Activated CD4-positive, CD25-positive, alpha-beta regulatory T cell (primary cell): ENCODE data around the gene SMIM30.
A peak's percentile ranks its signal among the peaks of the same experiment; 100 is the strongest.

ENCODE experiments used
- DNase-seq, 4 experiments: peaks; one replicate each; lab custom pipeline; 2025; lab: John Stamatoyannopoulos, UW

Gene SMIM30

DNA sequence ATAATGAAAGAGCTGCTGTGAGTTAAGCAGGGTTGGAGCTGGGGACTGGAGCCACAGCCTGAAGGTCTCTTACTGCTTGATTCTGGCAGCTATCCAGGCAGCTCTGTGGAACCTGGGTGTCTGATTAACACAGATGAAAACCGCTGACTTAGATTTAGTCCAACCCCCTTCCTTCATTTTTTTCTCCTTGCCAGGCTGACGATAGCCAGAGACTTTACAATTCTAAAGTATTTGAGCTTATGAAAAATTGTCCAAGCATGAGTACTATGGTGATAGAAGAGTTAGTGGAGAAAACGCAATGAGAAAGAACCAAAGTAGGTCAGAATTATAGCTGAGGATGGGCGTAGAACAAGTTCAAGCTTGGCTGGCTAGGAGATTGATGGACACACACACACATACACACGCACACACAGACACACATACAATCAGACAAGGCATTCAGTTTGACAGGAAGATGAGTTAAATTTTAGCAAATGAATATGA is 18.2 kb downstream of the SMIM30 start:
- DNase-seq = no peak

DNA sequence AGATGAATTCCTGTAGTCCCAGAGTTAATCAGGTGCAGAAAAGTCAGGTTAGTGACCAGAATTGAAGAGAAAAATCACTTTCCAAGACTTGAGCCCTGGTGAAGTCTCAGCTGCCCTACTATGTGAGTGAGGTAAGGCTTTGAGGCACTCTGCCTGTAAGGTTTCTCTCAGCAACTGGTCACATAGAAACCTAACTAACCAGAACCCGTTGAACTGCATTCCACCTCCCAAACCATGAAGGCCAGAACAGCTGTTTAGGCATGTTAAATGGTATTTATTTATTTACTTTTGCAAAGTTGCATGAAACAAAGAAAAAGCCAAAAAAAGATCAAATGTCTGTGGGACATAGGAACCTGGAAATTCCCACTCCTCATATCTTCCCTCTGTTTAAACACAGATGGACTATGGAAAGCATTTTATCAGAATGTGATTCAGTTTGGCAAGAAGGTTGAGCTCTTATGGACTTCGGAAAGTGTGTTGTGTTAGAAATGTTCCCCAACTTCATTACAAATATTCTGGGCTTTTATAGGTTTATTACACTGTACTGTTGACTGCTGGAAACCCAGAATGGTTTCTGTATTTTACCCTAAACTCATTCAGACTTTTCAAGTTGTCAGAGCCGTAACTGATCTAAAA is 19.0 kb downstream of the SMIM30 start:
- DNase-seq = no peak

- no peak for DNase-seq
Measured at GRCh38 chr7:113094517-113095249, 23.7 kb downstream of the SMIM30 start.

DNA sequence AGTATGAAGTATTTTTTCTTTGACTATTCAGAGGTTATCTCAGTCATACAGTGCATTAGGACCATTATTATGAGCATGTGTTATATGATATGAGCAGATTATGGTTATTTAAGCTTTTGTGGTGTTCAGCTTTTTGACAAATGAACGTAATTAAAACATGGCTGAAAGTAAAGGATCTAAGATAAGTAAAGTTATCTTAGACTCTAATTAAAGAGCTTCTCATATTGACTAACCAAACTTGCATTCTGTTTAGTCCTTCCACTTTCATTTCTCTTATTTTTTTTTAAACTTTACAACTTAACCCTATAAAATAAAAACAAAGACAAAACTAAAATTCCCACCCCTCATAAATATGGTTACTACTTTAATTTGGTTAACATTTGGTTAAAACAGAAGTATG is 24.8 kb downstream of the SMIM30 start:
- no peak for DNase-seq

- no peak for DNase-seq
Measured at GRCh38 chr7:113092762-113093161, 25.6 kb downstream of the SMIM30 start.

DNA sequence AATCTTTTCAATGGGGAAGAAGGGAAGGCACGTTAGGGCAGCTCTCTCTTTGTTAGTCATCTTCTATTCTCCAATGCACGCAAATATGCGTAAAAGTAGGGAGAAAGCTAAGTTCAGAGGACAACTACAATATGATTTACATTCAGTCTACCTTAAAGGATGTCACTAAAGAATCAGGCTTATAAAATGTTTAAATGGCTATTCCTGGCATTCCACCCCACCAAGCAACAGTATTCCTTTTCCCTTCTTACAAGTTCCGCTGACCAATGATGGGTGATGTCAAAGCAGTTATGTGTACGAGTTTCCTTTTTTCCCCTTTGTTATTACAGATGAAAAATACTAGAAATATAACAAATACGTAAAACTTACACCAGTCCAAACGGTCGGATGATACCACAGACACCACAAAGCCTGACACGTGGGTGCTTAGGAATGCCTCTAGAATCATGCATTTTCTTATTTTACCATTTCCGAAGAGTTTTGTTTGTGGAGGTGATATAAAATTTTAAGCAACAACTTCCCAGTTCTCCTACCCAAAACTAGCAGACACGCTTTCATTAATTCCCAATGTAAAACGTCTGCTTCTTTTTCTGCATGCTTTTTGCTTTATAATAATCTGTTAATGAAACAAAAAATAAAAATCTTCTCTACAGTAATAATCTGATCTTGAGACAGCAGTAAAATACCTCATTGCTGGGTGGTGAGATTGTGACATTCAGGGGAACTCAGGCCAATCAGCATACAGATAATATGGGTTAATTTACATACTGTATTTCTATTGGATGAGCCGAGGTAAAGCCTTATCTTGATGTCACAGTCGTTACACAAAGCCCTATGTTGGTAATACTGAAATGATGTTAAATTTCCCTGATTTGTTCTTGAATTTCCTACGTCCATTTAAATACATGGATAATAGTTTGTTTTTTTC is 31.0 kb downstream of the SMIM30 start:
- DNase-seq = no peak

GRCh38 chr7:113086431-113086888 is 31.9 kb downstream of the SMIM30 start, which contains the start of gene GPR85:
GPR85 (minus strand) TSS chr7:113086827; CDS start chr7:113084721, 2,106 bp downstream.
- peak in 1 of 4 experiments; percentile 2 for DNase-seq

- DNase-seq = no peak
Measured at GRCh38 chr7:113085781-113086390, 32.5 kb downstream of the SMIM30 start.

GRCh38 chr7:113084496-113085172 is 33.7 kb downstream of the SMIM30 start:
- no peak for DNase-seq

- DNase-seq = no peak
Measured at GRCh38 chr7:113083816-113084495, 34.4 kb downstream of the SMIM30 start.

DNA sequence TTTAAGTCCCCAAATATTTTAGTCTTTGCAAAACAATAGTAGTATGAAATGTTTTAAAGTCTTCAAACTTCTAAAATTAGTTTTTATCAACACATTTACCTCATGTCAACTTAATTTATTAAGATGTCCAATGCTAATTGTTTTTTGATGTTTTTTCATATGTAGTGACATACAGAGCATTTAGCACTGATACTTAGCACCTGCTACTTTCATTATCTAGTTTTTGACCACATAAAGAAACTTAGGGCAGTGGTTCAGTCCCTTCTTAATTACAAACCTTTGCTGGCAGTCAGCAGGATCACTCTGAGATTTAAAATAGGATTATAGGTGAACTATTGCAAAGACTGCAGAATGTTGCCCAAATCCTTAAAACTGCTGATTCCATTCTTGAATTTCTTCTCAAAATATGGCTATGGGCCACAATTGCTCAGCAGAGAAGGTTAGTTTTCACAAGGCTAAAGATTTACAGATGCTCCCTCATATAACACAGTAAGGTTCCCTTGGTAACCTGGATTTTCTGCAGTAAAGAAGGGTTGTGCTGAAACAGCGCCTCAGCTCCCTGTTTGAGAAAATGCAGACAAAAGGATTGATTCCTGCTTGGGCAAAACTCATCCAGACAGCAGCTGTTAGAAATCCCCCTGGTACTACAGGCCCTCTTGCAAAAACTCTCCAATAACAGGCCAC is 35.1 kb downstream of the SMIM30 start:
- DNase-seq = no peak

DNA sequence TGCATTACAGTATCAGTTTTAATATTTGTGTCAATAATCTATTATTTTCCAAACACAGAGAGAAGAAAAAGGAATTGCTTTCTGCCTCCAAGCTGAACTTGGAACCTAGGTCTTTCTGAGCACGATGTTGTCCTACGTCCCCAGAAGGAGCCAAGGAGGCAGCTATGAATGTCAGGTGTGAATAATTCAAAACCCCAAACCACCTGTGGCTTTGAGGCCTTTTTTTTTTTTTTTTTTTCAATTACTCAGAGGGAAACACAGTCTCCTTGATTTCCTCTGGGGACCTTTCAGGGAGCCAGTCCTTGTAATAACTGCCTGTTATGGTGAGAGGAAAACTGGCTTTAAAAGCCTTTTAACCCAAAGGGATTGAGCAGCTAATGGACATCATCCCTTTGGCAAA is 40.0 kb downstream of the SMIM30 start:
- no peak for DNase-seq

GRCh38 chr7:113076703-113077102 is 41.7 kb downstream of the SMIM30 start:
- DNase-seq = no peak

DNA sequence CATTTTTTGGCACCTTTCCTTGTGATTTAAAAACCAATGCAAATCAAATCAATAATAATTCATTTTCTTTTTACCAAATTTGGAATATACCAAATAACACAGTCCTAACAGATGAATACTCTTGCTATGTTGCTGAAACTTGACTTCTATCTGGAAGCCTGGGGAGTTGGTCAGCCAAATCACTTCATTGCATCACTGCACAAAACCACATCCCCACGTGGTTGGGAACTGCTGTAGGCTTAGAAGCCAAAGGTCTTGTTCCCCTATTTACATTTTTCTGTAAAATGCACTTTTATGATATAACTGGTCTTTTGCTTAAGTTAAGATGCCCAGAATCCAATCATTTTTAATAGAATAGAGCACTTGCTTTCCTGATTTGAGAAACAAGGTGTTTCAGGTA is 46.9 kb downstream of the SMIM30 start:
- DNase-seq = no peak
